Activated naive CD4-positive, alpha-beta T cell treated with anti-CD3 and anti-CD28 coated beads, Interleukin-2, amount 50 U/mL, for 72 hours (primary cell): ENCODE data around the gene VWF. TPM values are rescaled to one million over a fixed set of nuclear protein-coding genes. Genes with fewer than 3 reads are reported as not detected.

Experiments
- ATAC-seq, 2 donors: fragments of 150-1000 bp; cut with Tn5 transposase; 2 replicates each; pipeline ENCODE4 v1.10.0; 2021; ENCODE audit warnings: mild to moderate bottlenecking in 2 of 2, moderate library complexity in 2 of 2
- DNase-seq, 2 donors: peaks; one replicate each; pipeline ENCODE4 v3.0.0; 2021 to 2022; ENCODE audit warnings: low spot score in 2 of 2
- H3K27ac Mint-ChIP-seq, 2 donors: one replicate each; pipeline ENCODE4 v1.8.0; 2022; ENCODE audit warnings: mild to moderate bottlenecking in 2 of 2, mixed read lengths in 2 of 2
- H3K36me3 Mint-ChIP-seq, 2 donors: one replicate each; pipeline ENCODE4 v1.8.0; 2022; ENCODE audit warnings: mixed read lengths in 2 of 2
- H3K9me3 Mint-ChIP-seq, 2 donors: one replicate each; pipeline ENCODE4 v1.8.0; 2022; ENCODE audit warnings: mixed read lengths in 2 of 2
- total RNA-seq, 2 donors: library from RNA; stranded (reverse); gene quantifications; one replicate each; pipeline ENCODE4 v1.2.3, GENCODE V29; 2022

VWF gene
- total RNA-seq, 2 donors from 2014 or later = 0.12 TPM; not detected in 1

DNA sequence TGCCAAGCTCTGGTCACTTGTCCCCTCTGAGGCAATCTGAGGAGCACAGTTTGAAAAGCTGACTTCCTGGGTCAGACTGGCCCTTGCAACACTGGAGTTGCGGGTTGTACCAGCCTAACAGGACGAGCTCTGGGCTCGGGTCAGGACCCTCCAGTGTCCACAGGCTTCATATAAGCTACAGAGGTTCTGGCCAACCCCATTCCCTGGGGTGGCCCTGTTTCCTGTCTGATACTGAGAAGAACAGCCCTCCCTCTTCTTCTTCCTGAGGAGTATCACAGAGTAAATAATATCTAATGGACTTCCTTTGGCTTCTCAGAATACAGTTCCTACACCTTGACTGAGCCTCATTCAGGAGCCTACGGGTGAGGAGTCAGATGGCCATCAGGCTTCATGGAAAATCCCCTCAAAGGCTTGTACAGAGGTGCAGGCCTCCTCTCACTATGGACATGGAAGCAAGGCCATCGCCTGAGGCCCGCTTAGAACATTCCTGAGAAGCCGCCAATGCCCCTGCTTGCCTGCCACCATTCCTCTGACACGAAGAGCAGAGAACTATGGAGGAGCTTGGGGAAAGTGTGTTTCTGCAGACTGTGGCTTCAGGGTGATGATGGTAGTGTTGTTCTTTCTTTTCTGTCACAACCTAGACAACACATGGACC is 150.9 kb downstream of the VWF start:
- no peak for ATAC-seq
- no peak for DNase-seq
- Mint-ChIP-seq H3K36me3 (no peaks in the 10 kb centered on the region), H3K27ac (peak overlapping the region in 1 of 2 donors; percentile 26), H3K9me3 (no peaks in the 10 kb centered on the region)

DNA sequence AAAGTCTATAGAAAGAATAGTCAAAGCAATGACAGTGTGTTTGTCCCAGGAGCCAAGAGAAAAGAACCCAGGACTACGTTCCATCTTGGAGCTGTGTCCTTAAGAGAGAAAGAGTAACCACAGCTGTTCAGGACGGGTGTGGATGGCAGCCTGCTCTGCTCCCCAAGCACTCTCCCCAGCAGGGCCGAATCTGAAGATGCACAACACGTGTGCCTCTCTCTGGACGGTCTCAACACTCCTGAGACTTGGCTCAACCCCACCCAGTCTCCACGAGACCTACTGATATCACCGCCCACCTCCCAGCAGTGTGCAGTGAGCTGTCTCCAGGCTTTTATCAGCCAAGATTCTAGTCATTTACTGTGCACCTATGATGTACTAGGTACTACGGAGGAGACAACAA is 152.1 kb downstream of the VWF start:
- DNase-seq (no peak), ATAC-seq (no peak)
- Mint-ChIP-seq H3K27ac (no peak overlapping the region), H3K36me3 (no peaks in the 10 kb centered on the region), H3K9me3 (no peaks in the 10 kb centered on the region)

DNA sequence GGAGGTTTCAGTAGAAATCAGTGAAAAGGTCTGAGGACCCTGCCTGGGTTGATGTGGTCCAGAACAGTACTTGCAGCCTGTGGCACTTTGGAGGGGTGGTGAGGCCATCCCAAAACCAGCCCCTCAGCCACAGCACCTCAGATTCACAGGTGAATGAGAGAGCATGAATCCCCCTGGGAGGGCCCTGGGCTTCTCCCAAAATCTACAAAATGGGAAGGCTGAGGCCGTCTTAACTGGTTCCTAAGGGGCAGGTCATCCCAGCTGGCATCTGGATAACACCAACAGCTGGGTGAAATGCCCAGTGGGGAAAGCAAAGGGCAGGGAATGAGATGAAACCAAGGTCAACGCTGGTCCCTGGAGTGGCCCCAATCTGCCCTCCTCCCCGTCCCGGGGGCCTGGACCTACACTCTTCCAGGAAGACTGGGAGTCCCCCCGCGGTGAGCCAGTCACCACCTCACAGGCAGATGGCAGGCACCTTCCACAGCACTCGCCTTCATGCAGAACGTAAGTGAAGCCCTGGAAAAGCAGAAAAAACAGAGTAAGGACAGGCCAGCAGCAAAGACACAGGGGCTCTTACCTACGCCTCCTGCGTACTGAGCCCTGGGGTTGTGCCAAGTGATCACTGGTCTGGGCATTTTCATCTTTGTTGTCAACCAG is 153.1 kb downstream of the VWF start:
- no peaks in the 10 kb centered on the region for H3K9me3 Mint-ChIP-seq
- no peak for ATAC-seq
- peak overlapping the region in 1 of 2 donors; percentile 3 for H3K27ac Mint-ChIP-seq
- no peak for DNase-seq
- H3K36me3 Mint-ChIP-seq = no peaks in the 10 kb centered on the region

DNA sequence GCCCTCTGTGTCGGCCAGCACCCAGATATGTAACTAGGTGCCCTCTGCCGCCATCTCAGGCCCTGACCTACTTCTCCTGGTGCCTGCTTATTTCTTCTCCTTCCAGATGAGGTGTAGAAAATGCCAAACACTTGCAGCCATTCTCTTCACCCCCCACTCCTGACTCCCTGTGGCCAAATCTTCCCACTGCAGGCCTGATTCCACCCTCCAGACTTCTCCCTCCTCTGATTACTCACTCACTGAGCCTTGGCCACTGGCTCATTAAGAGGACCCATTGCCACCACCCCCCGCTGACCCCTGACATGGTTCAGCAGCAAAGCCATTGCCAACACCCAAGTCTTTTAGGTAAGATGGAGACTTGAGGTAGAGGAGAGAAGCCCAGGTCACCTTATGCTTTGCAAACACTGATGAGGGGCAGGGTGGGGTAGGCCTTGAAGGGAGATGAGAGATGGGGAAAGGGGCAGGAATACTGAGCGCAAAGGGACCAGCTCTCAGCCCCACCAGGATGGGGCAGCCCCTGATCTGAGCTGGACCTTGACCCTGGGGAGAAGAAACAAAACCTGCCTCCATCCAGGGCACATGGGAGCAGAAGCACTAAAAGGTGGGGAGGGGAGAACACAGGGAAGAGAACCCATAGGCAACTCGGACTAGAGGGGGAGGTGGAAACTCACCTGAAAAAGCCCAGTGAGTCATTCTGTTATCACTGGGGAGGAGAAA is 154.3 kb downstream of the VWF start:
- H3K27ac Mint-ChIP-seq = peak overlapping the region in 1 of 2 donors; percentile 3
- H3K9me3 Mint-ChIP-seq = no peaks in the 10 kb centered on the region
- no peak for ATAC-seq
- no peak for DNase-seq
- no peaks in the 10 kb centered on the region for H3K36me3 Mint-ChIP-seq

DNA sequence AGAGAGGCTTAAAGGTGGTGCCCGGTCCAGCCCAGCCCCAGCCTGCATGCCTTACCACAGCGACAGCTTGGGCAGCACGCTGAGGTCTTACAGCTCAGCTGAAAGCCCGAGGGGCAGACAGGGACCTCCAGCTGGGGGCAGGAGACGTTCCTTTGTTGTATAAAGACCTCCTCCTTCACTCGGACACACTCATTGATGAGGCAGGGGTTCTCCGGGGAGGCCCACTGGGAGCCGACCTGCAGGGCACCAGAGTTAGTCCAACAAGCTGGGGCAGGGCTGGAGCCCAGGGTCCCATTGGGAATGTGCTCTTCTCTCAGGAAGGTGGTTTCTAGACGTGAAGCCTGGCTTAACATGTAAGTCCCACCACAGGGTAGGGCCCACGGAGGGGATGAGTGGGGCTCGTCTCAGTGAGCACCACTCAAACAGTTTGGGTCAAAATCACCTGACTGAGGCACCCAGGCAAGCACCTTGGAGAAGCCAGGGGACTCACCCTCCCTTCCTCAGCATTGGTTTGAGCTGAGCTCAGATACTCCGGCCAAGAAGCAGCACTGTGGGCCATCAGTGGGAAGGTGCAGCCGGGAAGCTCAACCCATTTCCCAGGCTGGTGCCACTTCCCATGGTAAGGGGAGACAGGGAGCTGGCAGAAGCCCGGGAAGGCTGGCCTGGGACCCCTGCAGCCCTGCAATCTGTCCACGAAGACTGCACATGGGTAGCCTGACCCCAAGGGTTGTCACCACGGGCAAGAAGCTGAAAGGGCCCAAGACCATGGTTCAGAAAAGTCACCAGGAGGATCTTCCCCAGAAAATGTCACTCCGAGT is 155.1 kb downstream of the VWF start:
- Mint-ChIP-seq H3K36me3 (no peaks in the 10 kb centered on the region), H3K27ac (no peak overlapping the region), H3K9me3 (no peaks in the 10 kb centered on the region)
- no peak for ATAC-seq
- no peak for DNase-seq

DNA sequence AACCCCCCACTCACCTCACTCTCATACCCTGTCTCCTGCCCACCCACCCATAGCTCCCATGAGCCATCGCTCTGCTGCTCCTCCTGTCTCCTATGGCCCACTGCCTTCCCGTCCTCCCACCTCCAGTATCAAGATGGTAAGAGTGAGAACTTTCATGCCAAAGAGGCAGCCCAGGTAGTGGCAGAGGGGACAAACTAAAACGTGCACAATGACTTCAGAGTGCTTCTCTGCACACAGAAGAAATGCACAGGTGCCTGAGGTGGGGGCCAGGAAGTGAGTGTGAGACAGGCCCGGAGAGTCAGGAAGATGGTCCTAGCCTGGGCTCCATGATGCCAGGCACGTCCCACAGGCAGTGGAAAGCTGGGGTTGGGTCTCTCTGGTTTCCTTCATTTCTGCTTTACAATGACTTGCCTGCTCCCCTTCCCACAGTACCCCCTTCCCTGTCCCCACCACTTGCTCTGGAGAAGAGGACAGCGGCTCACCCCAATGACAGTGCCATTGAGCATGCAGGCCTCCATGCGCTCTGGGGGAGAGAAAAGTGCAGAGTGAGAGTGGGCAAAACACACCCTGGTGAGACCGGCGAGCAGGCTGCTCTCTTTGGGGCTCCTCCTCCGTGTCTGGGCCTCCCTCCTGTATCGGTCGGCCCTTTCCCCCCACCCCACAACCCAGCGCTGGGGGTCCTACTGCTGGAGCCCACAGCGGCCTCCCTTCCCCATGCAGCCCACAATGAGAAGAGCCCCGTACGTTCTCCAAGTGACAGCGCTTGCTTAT is 156.6 kb downstream of the VWF start:
- no peaks in the 10 kb centered on the region for H3K9me3 Mint-ChIP-seq
- DNase-seq (no peak), ATAC-seq (no peak)
- no peak overlapping the region for H3K27ac Mint-ChIP-seq
- H3K36me3 Mint-ChIP-seq = no peaks in the 10 kb centered on the region

DNA sequence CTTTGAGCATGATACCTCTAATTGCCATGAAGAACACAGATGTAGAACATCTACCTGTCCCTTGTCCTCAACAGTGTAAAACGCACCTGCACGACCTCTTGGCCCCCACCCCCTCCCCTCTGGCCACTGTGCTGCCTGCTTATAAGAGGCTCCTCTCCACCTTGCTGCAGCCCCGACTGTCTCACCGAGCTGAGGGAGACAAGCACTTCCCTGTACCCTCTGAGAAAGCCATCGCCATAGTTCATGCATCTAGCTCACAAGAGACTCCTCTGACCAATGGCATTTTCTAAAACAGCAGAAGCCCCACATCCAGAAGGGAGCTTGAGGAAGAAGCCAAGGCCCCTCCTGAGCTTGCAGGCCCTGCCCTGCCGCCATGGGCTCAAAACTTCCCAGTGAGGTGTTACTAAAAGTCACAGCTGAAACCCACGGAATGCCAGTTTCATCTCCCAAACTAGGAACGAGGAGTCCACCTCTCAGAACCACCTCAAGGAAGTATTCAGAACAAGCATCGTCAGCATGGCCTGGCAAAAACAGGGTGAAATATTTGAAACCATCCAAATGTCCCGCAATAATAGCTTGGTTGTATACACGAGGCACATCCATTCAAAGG is 157.9 kb downstream of the VWF start:
- Mint-ChIP-seq H3K27ac (no peak overlapping the region), H3K36me3 (no peaks in the 10 kb centered on the region), H3K9me3 (no peaks in the 10 kb centered on the region)
- DNase-seq (no peak), ATAC-seq (no peak)

DNA sequence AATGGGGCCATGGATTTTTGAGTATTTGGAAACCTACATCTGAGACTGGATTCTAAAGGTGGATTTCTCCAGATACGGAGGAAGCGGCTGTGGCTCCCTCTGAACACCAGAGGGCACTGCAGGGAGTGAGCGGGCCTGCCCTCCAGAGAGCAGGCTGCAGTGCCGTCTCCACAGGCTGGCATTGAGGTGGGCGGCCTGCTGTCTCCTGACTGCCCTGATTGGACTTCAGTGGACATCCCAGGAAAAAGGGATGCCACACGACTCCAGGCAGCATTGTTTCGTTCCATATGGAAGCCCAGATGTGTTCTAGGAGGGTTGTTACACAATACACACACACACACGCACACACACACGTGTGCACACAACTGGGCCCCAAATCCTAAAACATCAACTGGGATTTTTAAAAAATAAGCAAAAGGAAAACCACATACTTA is 158.5 kb downstream of the VWF start:
- DNase-seq (peak in 1 of 2 donors; percentile 59), ATAC-seq (peak; percentile 61 to 82)
- no peaks in the 10 kb centered on the region for H3K9me3 Mint-ChIP-seq
- no peaks in the 10 kb centered on the region for H3K36me3 Mint-ChIP-seq
- H3K27ac Mint-ChIP-seq = no peak overlapping the region

DNA sequence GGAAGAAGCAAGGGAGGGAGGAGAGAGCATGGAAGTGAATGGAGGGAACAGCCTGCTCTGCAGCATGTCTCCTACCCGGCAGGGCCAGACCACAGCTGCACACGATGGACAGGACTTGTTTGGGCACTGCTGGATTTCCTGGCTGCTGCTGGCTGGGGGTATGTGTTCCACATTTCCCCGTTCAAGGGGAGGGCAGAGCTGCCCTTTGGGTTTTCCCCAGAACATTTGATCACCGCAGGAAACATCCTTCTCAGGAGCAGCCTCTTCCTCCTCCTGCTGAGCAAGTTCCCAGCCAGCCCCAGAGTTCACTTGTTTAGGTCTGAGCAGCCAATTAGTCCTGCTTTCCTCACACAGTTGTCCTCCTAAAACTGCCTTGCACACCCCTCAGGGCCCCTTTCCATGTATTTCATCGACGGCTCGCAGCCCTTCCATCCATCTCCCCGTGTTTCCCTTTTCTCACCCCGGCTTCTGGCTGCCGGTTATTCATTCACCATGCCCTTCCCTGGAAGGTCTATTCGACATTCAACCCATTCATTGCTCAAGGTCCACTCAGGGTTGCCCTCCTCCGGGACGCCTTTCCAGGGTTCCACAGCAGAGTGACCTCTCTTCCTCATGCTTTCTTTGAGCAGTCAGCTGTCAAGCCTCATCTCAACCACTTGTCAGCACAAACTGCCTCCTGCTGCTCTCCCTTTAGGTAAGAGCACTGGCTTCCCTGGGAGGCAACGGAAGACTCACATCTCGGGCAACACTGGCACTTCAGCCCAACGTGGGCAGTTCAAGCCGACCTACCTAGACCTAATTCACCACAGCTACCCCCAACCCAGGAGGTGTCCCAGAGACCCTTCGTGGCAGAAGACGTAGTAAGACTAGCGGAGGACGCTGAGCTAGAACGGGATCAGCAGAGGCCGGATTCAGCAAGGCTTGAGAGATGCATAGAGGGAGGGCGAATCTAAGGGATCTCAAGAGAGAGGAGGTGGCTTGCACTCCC is 159.3 kb downstream of the VWF start:
- ATAC-seq = peak in 1 of 2 donors; percentile 22
- H3K27ac Mint-ChIP-seq = no peak overlapping the region
- DNase-seq = no peak

DNA sequence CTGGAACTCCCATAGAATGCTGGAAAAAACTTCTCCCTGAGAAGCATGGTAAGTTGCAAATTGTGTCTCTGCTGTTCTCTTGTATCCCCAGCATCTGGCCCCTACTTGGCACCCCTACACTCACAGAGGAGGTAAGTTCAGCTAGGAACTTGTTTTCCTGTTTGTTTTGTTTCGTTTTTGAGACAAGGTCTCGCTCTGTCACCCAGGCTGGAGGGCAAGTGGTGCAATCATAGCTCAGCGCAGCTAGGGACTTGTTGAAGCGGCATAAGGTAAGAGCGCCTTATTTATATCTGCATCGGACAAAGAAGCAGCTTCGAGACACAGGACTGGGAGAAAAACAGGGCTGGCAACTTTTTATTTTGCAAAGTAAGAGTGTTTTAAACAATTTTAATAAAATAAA is 161.0 kb downstream of the VWF start:
- H3K9me3 Mint-ChIP-seq = no peaks in the 10 kb centered on the region
- ATAC-seq = no peak
- DNase-seq = no peak

More for the DNA sequence above, 159.3 kb downstream of the VWF start:
- no peaks in the 10 kb centered on the region for H3K9me3 Mint-ChIP-seq
- no peaks in the 10 kb centered on the region for H3K36me3 Mint-ChIP-seq

DNA sequence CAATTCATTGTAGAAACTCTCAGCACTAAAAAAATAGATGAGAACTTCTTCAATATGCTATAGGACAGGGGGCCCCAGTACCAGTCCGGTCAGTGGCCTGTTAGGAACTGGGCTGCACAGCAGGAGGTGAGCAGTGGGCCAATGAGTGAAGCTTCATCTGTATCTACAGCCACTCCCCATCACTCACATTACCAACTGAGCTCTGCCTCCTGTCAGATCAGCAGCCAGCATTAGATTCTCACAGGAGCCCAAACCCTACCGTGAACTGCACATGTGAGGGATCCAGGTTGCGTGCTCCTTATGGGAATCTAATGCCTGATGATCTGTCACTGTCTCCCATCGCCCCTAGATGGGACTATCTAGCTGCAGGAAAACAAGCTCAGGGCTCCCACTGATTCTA is 163.7 kb downstream of the VWF start:
- DNase-seq (no peak), ATAC-seq (no peak)
- H3K36me3 Mint-ChIP-seq = no peaks in the 10 kb centered on the region
- H3K27ac Mint-ChIP-seq = no peak overlapping the region
- H3K9me3 Mint-ChIP-seq = no peaks in the 10 kb centered on the region

More for the DNA sequence above, 161.0 kb downstream of the VWF start:
- Mint-ChIP-seq H3K36me3 (no peaks in the 10 kb centered on the region), H3K27ac (no peak overlapping the region)

DNA sequence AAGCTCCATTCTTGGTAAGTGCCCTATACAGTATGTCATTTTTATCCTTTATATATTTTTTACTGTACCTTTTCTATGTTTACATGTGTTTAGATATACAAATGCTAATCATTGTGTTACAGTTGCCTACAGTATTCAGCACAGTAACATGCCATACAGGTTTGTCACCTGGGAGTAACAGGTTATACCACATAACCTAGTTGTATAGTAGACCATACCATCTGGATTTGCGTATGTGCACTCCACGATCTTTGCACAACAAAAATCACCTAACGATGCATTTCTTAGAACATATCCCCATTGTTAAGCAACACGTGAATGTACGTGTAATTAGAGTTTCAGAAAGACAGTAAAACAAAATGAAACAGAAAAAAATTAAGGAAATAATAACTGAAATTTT is 167.5 kb downstream of the VWF start:
- Mint-ChIP-seq H3K36me3 (no peaks in the 10 kb centered on the region), H3K27ac (no peak overlapping the region), H3K9me3 (no peaks in the 10 kb centered on the region)
- ATAC-seq = no peak
- no peak for DNase-seq

DNA sequence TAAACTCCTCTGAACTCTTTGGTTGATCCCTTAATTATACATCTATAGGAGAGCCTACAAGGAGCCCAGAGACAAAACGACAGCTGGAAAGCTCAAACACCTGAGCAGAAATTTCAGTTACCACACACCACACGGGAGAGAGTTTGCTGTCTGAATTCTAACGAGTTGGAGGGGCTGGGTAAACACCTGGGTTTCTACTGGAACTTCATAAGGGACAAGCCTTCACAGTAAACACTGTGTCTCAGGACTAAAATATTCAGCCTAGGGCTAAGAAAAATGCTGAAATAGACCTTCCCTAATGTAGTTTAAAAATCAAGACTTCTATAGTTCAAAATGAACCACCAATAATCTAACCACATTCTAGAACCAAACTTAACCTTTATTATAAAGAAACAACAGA is 169.8 kb downstream of the VWF start:
- Mint-ChIP-seq H3K27ac (no peak overlapping the region), H3K36me3 (no peaks in the 10 kb centered on the region), H3K9me3 (no peaks in the 10 kb centered on the region)
- ATAC-seq (no peak), DNase-seq (no peak)

DNA sequence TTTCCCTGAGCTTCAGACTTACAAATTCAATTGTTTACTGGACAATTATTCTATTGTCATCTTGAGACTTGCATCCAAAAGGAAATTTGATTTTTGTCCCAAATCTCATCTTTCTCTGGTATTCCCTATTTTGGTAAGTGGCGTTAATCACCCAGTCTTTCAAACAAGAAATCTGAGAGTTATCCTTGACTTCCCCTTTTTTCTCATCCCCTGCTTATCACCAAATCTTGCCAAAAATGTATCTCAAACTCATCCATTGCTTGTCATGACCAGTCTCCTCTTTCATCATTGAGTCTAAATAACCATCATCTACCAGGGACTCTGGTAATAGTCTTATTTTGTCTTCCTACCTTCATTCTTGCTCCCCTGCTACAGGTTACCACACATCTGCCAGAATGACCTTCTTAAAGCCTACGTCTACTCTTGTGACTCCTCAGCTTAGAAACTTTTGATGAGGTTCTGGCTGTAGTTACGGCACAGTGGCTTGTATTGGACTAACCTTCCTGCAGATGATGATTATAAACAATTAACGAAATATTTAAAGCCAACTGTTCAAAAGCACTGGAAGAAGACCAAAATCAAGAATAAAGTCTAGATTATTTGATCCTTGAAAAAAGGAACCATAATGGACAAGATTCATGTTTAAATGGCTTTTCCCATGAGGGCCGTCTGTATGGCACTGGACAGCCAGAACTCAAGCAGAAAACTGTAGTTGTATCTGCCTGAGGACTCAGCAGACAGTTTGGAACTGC is 170.5 kb downstream of the VWF start:
- no peak for DNase-seq

More for the DNA sequence above, 170.5 kb downstream of the VWF start:
- ATAC-seq = no peak
- Mint-ChIP-seq H3K36me3 (no peaks in the 10 kb centered on the region), H3K27ac (no peak overlapping the region), H3K9me3 (no peaks in the 10 kb centered on the region)
